Measurements from ENCODE around the gene ACAA1.
A peak's percentile ranks its signal among the peaks of the same experiment; 100 is the strongest.

ACAA1 gene

GRCh38 chr3:38117748-38118420 is 19.0 kb downstream of the ACAA1 start:
- peak; percentile 5 to 16 (median 6) for DNase-seq

GRCh38 chr3:38117163-38117716 is 19.7 kb downstream of the ACAA1 start:
- DNase-seq: no peak

- no peak for DNase-seq
Observed at GRCh38 chr3:38116471-38117162, 20.3 kb downstream of the ACAA1 start.

GRCh38 chr3:38115645-38116427 is 21.1 kb downstream of the ACAA1 start:
- DNase-seq: no peak

- no peak for DNase-seq
Observed at GRCh38 chr3:38114875-38115644, 21.9 kb downstream of the ACAA1 start.

- DNase-seq: no peak
Observed at GRCh38 chr3:38114052-38114874, 22.7 kb downstream of the ACAA1 start.

- DNase-seq: no peak
Observed at GRCh38 chr3:38112378-38112761, 24.6 kb downstream of the ACAA1 start.

GRCh38 chr3:38111696-38112377 is 25.1 kb downstream of the ACAA1 start:
- DNase-seq: no peak

- DNase-seq: no peak
Observed at GRCh38 chr3:38111201-38111600, 25.7 kb downstream of the ACAA1 start.

- DNase-seq: no peak
Observed at GRCh38 chr3:38110314-38111050, 26.4 kb downstream of the ACAA1 start.

GRCh38 chr3:38109580-38110313 is 27.2 kb downstream of the ACAA1 start:
- DNase-seq: no peak

GRCh38 chr3:38108649-38109579 is 28.0 kb downstream of the ACAA1 start:
- no peak for DNase-seq

GRCh38 chr3:38107911-38108648 is 28.8 kb downstream of the ACAA1 start:
- DNase-seq: no peak

GRCh38 chr3:38105525-38105924 is 31.4 kb downstream of the ACAA1 start:
- no peak for DNase-seq

GRCh38 chr3:38102444-38102814 is 34.5 kb downstream of the ACAA1 start:
- no peak for DNase-seq

- peak in 1 of 3 experiments; percentile 16 for DNase-seq
Observed at GRCh38 chr3:38101811-38102443, 35.0 kb downstream of the ACAA1 start.

GRCh38 chr3:38100498-38100897 is 36.4 kb downstream of the ACAA1 start:
- DNase-seq: no peak

Data from NCI-H1417 (cell line).